Adipocyte (in vitro differentiated cells): ENCODE measurements around the gene SLC9A9.

ENCODE experiments used
- DNase-seq: peaks from one replicate; pipeline ENCODE4 v3.0.0-alpha.2; 2015; ENCODE audit warnings: low read depth
- H3K27me3 ChIP-seq: replicated peaks from 2 replicates; pipeline ENCODE4 v1.7.0; 2013; ENCODE audit warnings: mild to moderate bottlenecking, low read length, moderate library complexity; ENCODE audit not compliant: control insufficient read depth, insufficient read depth
- H3K36me3 ChIP-seq: 2 replicates; pipeline ENCODE4 v1.7.0; 2013; ENCODE audit warnings: low read length, mild to moderate bottlenecking, moderate library complexity; ENCODE audit not compliant: control insufficient read depth, insufficient read depth, severe bottlenecking
- H3K4me1 ChIP-seq: 2 replicates; pipeline ENCODE4 v1.7.0; 2013; ENCODE audit warnings: mild to moderate bottlenecking, low read length, moderate library complexity; ENCODE audit not compliant: control insufficient read depth, insufficient read depth
- H3K4me3 ChIP-seq: 2 replicates; pipeline ENCODE4 v1.7.0; 2013; ENCODE audit warnings: mild to moderate bottlenecking, low read length, moderate library complexity
- H3K9ac ChIP-seq: 2 replicates; pipeline ENCODE4 v1.7.0; 2013; ENCODE audit warnings: mild to moderate bottlenecking, low read length, moderate library complexity
- H3K9me3 ChIP-seq: 2 replicates; pipeline ENCODE4 v1.7.0; 2013; ENCODE audit warnings: mild to moderate bottlenecking, low read length, moderate library complexity; ENCODE audit not compliant: control insufficient read depth

The SLC9A9 gene

GRCh38 chr3:143654906-143655305, 193.4 kb downstream of the SLC9A9 start:
- DNase-seq, result peak; percentile 36
- peak overlapping the region; percentile 88 for H3K9ac ChIP-seq

DNA sequence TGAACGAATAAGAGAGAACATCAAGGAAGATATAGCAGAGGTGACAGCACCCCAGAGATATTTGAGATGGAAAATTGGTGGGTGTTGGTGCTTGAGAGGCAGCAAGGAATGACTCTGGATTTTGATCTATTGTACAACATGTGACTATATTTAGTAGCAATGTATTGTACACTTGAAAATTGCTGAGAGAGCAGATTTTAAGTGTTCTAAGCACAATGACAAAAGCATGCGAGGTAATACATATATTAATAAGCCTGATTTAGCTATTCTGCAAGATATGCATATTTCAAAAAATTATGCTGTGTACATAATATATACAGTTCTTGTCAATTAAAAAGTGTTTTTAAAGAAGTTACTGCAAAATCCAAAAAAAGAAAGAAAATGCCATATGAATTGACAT, 194.3 kb downstream of the SLC9A9 start:
- Histone ChIP-seq H3K4me3 (no peak overlapping the region), H3K9me3 (no peaks in the 10 kb centered on the region), H3K27me3 (no peaks in the 10 kb centered on the region), H3K36me3 (peaks cover 3% of the 10 kb centered on the region), H3K4me1 (peaks cover 90% of the 10 kb centered on the region), H3K9ac (peak overlapping the region; percentile 88)
- no peak for DNase-seq

More at GRCh38 chr3:143654906-143655305, 193.4 kb downstream of the SLC9A9 start:
- Histone ChIP-seq H3K4me3 (no peak overlapping the region), H3K4me1 (peaks cover 93% of the 10 kb centered on the region), H3K9me3 (peaks cover 2% of the 10 kb centered on the region), H3K27me3 (no peaks in the 10 kb centered on the region), H3K36me3 (peaks cover 3% of the 10 kb centered on the region)

DNA sequence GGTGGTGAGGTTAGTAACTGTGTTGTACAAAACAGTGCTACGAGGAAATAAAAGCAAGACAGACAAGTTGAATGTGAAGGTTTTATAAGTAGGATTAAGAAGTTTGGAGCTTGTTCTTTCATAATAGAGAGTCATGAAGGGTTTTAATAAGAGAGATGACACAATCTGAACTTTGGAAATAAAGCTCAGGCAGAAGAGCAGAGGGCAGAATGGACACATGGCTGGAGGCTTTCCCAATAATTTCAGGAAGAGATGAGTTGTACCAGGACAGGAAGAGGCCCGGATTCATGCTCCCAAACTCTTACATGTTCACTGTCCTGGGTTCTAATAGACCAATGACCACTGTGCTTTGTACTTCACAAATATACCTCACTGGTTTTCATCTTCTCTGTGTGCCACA, 194.8 kb downstream of the SLC9A9 start:
- H3K4me1 ChIP-seq, result peaks cover 85% of the 10 kb centered on the region
- peak overlapping the region; percentile 88 for H3K9ac ChIP-seq
- DNase-seq, result no peak
- H3K9me3 ChIP-seq, result no peaks in the 10 kb centered on the region
- peak overlapping the region; percentile 1 for H3K4me3 ChIP-seq
- H3K27me3 ChIP-seq, result no peaks in the 10 kb centered on the region
- H3K36me3 ChIP-seq, result peaks cover 3% of the 10 kb centered on the region

DNA sequence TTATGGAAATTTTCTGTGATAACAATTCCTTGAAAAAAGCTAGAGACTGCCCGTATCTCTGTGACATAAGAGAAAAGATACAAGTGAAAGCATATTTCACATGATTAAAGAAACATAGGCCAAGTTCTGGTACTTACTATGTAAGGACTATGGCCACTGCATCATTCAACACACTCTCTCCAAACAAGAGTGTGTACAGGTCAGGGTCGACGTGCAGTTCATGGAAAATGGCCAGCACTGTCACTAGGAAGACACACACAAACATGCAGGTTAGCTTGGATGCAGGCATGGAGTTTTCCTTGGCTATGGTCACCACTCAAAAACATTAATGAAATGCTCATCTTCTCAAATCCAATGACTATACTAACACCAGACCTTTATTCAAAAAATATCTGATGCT, 196.2 kb downstream of the SLC9A9 start:
- H3K4me3 ChIP-seq, result no peak overlapping the region
- no peaks in the 10 kb centered on the region for H3K9me3 ChIP-seq
- H3K9ac ChIP-seq, result peak overlapping the region; percentile 88
- DNase-seq, result no peak
- H3K36me3 ChIP-seq, result peaks cover 3% of the 10 kb centered on the region
- no peaks in the 10 kb centered on the region for H3K27me3 ChIP-seq
- H3K4me1 ChIP-seq, result peaks cover 73% of the 10 kb centered on the region

- H3K27me3 ChIP-seq, result no peaks in the 10 kb centered on the region
- peak overlapping the region; percentile 88 for H3K9ac ChIP-seq
- H3K4me1 ChIP-seq, result peaks cover 61% of the 10 kb centered on the region
Measured at GRCh38 chr3:143650827-143651226, 197.4 kb downstream of the SLC9A9 start.

GRCh38 chr3:143650120-143650519, 198.1 kb downstream of the SLC9A9 start:
- H3K4me3 ChIP-seq, result peak overlapping the region; percentile 13
- peaks cover 3% of the 10 kb centered on the region for H3K36me3 ChIP-seq
- no peaks in the 10 kb centered on the region for H3K27me3 ChIP-seq
- peak overlapping the region; percentile 53 for H3K9ac ChIP-seq
- DNase-seq, result no peak
- H3K9me3 ChIP-seq, result no peaks in the 10 kb centered on the region
- H3K4me1 ChIP-seq, result peaks cover 54% of the 10 kb centered on the region

More at GRCh38 chr3:143650827-143651226, 197.4 kb downstream of the SLC9A9 start:
- Histone ChIP-seq H3K9me3 (no peaks in the 10 kb centered on the region), H3K36me3 (peaks cover 3% of the 10 kb centered on the region), H3K4me3 (no peak overlapping the region)
- no peak for DNase-seq

DNA sequence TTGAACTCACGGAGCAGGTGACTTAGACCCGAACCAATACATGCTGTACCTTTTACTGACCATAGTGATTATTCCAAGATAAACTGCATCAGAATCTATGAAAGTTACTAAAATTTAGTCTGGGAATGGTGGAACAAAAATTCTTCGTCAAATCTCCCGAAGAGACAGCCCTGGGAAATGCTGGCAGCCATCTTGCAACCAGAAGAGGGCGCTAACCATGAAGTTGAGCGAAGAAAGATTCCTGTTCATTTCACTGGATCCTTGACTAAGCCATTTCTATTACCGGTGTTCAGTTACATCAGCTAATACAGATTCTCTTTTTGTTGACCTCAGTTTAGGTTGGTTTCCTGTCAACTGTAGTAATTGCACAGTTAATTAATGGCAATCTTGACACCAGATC, 199.6 kb downstream of the SLC9A9 start:
- no peak for DNase-seq
- Histone ChIP-seq H3K27me3 (no peaks in the 10 kb centered on the region), H3K36me3 (peaks cover 3% of the 10 kb centered on the region), H3K4me1 (peaks cover 50% of the 10 kb centered on the region), H3K4me3 (no peak overlapping the region), H3K9me3 (no peaks in the 10 kb centered on the region), H3K9ac (no peak overlapping the region)

DNA sequence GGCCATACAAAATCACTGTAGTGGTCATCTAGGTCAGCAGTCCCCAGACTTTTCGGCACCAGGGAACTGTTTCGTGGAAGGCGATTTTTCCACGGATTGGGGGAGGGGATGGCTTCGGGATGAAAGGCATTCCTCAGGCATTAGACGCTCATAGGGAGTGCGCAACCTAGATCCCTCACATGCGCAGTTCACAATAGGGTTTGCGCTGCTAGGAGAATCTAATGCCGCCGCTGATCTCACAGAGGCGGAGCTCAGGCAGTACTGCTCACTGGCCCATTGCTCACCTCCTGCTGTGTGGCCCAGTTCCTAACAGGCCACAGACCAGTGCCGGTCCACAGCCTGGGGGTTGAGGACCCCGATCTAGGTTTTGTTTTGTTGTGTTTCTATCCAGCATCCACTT, 200.1 kb downstream of the SLC9A9 start:
- Histone ChIP-seq H3K9me3 (no peaks in the 10 kb centered on the region), H3K9ac (no peak overlapping the region), H3K4me1 (peaks cover 51% of the 10 kb centered on the region), H3K27me3 (no peaks in the 10 kb centered on the region), H3K36me3 (peaks cover 3% of the 10 kb centered on the region), H3K4me3 (no peak overlapping the region)
- DNase-seq, result no peak

GRCh38 chr3:143644370-143645089, 203.7 kb downstream of the SLC9A9 start:
- peak overlapping the region; percentile 65 for H3K9ac ChIP-seq
- peak; percentile 94 for DNase-seq
- H3K4me3 ChIP-seq, result no peak overlapping the region
- H3K36me3 ChIP-seq, result no peaks in the 10 kb centered on the region
- no peaks in the 10 kb centered on the region for H3K27me3 ChIP-seq
- H3K4me1 ChIP-seq, result peaks cover 21% of the 10 kb centered on the region
- no peaks in the 10 kb centered on the region for H3K9me3 ChIP-seq

DNA sequence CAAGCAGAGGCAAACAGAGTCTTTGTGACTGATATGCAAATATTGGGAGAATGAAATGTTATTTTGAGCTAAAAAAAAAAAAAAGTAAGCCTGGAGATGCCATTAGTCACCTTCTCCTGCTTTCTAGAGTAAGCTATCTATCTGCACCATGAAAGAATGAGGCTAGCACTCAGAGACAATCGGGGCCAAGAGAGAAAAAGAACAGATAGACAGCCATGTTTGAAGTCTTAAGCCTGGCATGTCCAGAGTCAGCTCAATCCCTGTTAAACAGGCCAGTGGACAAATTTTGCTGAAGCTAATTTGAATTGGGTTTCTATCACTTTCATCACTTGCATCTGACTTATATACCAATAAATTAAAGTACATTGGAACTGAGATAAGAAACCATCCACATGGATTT, 204.4 kb downstream of the SLC9A9 start:
- no peaks in the 10 kb centered on the region for H3K36me3 ChIP-seq
- H3K4me3 ChIP-seq, result no peak overlapping the region
- DNase-seq, result no peak
- H3K9ac ChIP-seq, result peak overlapping the region; percentile 65
- peaks cover 21% of the 10 kb centered on the region for H3K4me1 ChIP-seq
- no peaks in the 10 kb centered on the region for H3K27me3 ChIP-seq
- H3K9me3 ChIP-seq, result no peaks in the 10 kb centered on the region

GRCh38 chr3:143640774-143641173, 207.5 kb downstream of the SLC9A9 start:
- no peak for DNase-seq
- Histone ChIP-seq H3K4me3 (no peak overlapping the region), H3K9me3 (peaks cover 29% of the 10 kb centered on the region), H3K36me3 (no peaks in the 10 kb centered on the region), H3K27me3 (no peaks in the 10 kb centered on the region), H3K9ac (no peak overlapping the region), H3K4me1 (peaks cover 27% of the 10 kb centered on the region)

DNA sequence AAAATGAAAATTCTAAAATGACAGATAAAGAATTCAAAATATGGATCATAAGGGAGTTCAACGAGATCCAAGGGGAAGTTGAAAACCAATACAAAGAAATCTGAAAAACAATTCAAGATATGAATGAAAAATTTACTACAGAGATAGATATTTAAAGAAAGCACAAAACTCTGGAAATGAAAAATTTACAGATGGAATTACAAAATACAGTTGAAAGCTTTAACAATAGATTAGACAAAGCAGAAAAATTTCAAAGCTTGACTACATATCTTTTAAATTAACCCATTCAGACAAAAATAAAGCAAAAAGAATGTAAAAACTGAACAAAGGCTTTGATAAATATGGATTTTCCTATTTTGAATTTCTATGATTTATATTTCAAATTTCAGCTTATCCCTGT, 211.1 kb downstream of the SLC9A9 start:
- H3K4me3 ChIP-seq, result peak overlapping the region; percentile 36
- H3K9me3 ChIP-seq, result peaks cover 29% of the 10 kb centered on the region
- no peaks in the 10 kb centered on the region for H3K27me3 ChIP-seq
- DNase-seq, result no peak
- no peak overlapping the region for H3K9ac ChIP-seq
- H3K36me3 ChIP-seq, result no peaks in the 10 kb centered on the region
- H3K4me1 ChIP-seq, result peaks cover 10% of the 10 kb centered on the region
